T-helper 2 cell treated with Interferon-gamma antibody and Interleukin-4, amounts not matched to agents 100 ng/mL and 5 ng/mL, for 36 hours (primary cell): ENCODE measurements around the gene TMUB1. TPM values are rescaled to one million over a fixed set of nuclear protein-coding genes. Genes with fewer than 3 reads are reported as not detected.

Source experiments
- intact Hi-C: fragments of 100-400 bp; cut with micrococcal nuclease; formaldehyde crosslinking; loops from one replicate; pipeline ENCODE4 v1.15.1; 2023
- total RNA-seq: library from RNA; stranded (reverse); gene quantifications from 2 replicates; pipeline ENCODE4 v1.2.3, GENCODE V29; 2022

The TMUB1 gene
- total RNA-seq, 1 donor from 2014 or later: 55.4 TPM

DNA sequence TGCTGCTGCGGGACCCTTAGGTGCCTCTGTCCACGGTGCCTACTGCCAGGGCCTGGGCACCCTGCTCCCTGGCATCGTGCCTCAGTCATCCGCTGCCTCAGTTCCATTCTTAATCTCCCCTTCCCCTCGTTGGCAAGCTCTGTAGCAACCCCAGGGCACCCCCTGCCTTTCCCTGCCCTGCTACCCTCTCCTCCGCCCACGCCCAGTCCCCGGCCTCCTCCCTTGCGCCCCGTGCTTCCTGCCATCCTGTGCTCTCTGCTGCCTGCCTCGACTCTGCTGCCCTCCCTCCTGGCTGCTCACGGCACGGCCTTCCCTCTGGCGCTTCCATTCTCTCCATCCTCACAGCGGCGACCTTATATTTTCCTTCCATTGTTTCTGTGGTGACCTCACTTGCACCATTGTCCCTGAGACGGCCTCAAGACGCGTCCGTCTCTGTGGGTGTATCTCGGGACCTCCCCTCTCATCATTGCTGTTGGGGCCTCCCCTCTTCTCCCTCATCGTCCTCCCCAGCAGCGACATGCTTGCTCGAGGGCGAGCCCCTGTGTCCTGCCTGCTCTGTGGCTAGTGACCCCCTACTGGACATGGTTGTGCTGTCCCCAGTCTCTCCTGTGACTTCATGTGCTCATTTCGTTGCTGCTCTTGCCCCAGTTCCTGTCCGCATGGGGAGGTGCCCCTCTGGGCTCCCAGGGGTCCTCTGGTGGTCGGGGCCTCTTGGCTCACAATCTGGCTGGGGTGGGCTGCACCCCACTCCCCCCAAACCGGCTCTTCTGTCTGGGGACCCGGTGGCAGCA is 38.3 kb upstream of the TMUB1 start:
- intact Hi-C loops: no loop called here

DNA sequence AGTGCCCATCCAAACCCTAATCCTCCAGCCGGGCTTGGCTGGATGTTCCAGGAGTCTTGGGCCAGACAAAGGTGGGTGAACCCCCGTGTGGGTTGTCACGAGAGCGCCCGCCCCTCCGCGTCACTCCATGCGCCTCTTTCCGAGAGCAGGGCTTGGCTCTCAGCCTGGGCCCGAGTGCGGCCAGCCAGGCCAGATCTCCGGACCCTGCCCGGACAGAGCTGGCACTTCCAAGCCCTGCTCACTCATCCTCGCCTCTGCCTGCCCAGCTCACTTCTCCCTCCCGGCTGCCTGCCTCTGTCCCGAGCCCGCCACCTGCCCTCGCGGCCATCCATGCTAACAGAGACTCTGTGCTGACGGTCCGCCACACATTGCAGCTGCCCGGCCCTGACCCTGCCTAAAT is 37.6 kb upstream of the TMUB1 start:
- intact Hi-C loops: no loop called here

DNA sequence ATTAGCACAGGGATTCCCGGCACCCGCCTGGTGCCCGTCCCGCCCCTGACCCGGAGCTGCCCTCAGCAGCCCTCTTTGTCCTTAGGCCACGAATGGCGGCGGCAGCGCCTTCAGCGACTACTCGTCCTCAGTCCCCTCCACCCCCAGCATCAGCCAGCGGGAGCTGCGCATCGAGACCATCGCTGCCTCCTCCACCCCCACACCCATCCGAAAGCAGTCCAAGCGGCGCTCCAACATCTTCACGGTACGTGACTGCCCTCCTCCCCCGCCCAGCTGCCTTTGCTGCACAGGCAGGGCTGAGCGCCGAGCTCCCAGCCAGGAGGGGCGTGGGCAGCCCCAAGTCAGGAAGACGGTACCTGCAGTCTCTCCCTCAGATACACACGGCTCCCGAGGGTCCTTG is 36.6 kb upstream of the TMUB1 start:
- intact Hi-C loops: no loop called here

DNA sequence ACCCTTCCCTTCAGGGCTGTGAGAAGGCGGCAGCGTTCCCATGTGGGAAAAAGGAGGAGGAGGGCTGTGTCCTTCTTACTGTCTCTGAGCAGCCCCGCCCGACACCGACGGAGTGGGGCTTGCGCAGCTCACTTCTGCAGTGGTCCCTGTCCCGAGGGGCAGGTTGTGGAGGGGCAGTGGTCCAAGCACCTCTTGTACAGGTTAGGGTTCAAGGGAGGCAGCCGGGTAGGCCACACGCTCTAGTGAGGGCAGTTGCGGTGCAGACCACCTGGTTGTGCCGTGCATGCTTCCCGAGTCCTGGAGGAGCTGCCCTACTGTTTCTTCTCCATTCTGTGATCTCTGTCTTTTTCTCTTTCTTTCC is 35.7 kb upstream of the TMUB1 start:
- intact Hi-C loops: no loop called here

DNA sequence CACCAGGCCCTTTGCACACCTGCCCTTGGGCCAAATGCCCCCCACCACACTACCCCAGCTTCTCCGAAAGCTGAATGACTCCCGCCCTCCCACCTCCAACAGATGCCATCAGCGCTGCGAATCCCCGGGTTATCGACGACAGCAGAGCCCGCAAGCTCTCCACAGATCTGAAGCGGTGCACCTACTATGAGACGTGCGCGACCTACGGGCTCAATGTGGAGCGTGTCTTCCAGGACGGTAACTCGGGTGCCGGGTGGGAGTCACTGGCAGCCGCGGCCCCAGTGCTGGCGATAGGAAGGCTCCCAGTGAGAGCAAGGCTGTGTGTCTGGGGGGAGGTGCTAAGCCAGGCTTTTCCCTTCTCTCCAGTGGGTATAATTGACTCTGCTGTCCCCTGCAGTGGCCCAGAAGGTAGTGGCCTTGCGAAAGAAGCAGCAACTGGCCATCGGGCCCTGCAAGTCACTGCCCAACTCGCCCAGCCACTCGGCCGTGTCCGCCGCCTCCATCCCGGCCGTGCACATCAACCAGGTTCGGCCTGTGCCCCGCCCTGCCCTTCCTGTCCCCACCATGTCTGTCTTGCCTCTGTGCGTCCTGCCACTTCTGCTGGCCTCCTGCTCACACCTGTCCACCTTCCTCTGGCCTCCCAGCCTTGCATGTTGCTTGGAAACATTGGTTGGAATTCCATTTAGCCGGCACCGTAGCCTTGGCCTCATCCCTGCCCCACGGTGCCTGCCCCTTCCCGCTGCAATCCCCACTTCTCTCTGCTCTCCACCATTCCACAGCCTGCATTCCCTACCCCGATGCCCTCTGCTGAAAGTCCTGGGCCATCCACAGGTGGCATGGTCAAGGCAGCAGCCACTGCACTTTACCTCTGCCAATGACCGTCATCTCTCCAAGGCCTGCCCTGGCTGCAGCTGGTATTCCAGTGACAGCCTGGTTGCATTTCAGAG is 35.1 kb upstream of the TMUB1 start:
- intact Hi-C loops: no loop called here

DNA sequence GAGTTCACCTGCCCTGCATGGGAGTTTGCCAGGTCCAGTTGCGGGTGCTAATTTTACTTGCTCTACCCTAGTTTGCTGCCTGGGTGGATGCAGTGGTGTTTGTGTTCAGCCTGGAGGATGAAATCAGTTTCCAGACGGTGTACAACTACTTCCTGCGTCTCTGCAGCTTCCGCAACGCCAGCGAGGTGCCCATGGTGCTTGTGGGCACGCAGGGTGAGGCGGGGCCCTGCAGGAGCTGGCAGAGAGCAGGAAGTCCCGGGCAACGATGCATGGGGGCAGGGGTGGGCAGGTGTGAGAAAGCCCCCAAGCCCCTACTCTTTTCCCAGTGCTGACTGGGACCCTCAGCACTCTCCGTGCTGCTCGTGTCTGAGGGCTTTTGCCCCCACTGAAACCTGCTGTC is 34.3 kb upstream of the TMUB1 start:
- intact Hi-C loops: no loop called here

DNA sequence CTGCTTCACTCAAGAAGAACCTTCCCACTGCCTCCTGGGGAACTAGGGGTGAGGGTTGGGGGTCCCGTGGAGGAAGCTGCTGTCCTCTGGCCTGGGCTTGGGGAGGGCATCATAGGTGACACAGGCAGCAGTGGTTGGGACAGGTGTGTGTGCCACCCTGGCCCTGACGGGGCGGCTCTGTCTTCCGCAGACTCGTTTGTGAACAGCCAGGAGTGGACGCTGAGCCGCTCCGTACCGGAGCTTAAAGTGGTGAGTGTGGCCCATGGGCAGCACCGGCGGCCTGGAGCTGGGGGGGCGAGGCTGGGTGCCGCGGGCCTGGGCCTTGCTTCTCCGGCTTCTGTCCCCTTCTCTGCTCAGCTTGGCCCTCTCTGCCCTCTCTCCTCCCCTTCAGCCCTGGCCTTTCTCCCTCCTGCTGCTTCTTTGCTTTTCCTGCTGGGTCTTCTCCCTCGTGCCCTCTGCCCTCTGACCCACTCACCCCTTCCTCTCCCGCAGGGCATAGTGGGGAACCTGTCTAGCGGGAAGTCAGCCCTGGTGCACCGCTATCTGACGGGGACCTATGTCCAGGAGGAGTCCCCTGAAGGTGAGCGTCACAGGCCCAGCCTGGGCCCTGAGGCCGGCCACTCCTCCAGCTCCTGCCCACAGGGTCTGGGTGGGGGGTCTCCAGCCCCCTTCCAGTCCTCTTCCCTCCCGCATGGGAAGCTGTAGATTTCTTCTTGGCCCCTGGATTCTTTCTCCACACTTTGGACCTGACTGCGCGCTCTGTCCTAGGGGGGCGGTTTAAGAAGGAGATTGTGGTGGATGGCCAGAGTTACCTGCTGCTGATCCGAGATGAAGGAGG is 33.5 kb upstream of the TMUB1 start:
- intact Hi-C loops: no loop called here

DNA sequence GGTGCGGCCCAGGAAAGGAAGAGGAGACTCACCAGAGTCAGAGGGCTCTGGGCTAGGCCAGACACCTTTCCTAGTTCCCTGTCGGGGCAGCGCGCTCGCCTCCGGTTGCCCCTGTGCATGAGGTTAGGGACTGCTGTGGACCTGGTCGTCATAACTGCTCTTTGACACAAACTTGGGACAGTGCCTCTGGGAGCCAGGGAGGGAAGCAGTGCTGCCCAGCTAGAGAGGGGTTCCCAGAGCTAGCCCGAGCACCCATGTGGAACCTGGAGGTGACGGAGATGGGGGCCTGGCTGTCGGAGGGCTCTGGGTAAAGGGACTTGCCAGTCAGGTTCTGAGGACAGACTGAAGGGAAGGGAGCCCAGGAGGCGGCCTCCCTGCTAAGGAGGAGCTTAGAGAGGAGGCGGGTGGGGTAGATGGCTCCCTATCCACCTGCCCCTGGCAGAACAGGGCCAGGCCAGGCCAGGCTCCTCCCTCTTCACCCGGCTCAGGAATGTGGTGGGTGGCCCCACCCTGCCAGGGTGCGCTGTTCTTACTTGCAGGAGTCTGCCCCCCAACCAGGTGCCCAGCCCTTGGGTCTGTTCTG is 32.6 kb upstream of the TMUB1 start:
- intact Hi-C loops: no loop called here

DNA sequence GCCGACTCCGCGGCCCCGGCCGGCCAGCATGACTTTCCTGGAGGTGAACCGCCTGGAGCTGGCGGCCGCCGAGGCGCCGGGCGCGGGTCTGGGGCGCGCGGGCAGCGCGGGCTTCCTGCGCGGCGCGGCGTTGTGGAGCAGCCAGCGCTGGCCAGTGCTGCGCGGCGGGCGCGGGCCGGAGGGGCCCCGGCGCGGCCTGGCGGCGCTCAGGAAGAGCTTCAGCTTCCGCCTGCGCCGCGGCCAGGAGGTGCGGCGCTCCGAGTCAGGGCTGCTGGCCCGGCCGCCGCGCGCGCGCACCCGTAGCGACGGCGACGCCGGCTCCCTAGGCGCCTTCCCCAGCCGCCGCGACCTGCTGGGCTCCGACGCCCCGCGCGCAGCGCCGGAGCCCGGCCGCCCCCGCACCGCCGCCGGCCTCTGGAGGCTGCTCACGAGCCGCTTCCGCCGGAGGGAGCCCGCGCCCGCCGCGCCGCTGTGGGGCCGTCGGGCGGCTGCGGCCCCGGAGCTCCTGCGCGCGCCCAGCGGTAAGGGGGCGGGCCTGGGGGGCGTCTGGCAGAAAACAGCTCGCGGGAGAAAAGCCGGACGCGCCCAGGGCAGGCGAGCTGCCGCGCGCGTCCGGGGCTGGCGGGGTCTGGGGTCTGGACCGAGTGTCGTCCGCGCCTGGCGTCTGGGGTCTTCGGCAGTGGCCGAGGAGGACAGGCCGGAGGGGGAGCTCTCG is 32.0 kb upstream of the TMUB1 start:
- intact Hi-C loops: no loop called here

DNA sequence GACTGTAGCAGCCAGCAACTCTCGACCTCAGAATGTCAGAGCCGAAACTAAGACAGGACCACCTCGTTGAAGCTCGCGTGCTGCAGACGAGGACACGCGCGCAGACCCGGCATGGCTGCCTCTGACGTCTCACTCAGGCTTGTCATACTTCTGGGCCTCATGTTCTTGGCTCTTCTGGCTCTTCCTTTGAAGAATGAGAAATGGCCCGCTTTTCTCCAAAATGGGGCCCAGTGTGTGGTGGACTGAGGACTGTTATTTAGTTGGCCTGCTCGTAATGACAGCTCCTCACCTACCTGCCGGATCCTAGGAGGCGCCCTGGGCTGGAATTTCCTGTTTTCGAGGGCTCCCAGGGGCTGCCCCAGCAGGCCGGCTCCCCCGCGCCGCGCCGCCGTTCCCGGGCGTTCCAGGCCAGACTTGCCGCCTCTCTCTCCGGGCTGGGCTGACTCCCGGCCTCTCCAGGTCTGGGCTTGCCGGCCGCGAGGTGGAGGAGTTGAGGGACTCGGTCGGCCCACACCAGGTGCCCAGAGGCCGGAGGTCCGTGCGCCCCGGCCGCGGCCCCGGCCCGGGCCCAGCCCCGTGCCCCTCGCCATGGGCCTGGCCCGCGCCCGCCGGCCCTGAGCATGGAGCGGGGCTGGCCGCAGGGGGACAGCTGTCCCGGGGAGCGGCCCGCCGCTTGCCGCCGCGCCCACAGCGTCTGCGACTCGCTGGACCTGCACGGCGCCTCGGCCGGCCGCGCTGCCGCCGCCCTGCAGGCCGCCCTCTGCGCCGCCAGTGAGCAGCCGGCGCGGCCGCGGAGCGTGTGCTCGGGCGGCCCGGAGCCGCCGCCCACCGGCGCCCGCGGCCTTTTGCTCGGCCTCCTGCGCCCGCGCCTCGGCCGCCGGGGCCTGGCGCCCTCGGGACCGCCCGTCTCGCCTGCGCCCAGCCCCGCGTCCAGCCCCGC is 31.1 kb upstream of the TMUB1 start:
- intact Hi-C loops: no loop called here

DNA sequence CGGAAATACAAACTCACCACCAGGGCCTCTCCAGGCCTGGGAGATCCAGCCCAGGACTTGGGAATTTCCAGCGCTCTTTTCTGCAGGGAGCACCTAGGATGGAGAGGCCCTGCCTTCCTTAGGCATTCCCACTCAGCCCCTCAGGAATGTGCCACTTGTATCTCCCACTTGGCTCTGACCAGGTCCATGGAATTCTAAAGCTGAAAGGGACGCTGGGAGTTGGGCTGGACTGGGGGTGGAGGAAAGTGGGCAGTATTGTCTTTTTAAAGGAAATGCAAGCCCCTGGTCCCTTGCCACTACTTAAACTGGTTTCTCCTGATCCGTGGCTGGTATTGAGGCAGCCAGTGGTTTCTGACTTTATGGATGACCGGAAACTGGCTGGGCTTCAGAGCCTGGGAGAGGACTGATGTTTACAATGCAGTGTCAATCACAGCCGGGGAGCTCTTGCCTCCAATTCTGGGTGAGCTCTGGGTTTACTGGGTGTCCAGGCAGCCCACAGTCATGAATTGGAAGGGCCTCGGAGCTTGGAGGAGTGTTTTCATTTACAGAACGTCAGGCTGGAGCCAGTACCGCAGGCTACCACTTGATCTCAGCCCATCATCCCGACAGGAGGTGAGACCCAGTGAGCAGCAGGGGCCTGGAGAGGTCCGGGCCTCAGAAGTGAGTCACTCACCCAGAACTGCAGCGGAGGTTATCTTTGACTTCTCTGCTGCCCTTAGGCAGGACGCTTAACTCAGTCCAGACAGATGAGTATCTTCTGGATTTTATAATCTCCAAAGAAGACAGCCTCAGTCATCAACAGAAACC is 30.3 kb upstream of the TMUB1 start:
- intact Hi-C loops: no loop called here

DNA sequence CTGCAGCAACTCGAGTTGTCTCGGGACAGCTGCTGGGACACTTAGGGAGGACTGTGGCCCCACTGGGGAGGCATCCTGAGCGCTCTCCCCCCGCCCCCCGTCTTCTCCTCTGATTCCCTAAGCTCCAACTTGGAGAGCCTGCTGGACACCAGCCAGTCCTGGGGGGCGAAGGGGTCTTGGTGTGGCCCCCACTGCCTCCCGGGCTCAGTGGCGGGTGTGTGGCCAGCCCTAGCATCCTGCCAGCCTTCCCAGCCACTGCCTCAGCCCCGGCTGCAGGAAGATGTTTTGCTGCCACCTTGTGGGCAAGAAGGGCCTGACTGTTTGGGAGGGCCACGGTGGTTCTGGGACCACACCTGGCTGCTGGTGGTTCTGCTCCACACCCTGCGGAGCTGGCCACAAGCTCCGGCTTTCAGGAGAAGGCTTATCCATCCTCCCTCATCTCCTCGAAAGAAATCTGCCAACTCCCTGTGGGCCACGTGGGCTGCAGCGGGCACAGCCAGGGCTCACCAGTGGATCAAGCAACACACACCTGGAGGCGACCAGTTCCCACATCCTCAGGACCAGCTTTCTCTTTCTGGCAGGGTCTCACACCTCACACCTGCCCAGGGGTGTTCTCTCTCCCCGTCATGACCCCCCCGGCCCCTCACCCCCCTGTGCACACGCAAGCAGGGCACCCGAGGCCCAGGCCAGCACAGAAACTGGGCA is 27.8 kb upstream of the TMUB1 start:
- intact Hi-C loops: loop anchor here (1.0 to 2.0 kb wide), 5 partner anchors 20 to 213 kb away; partner anchors contain the start of genes ABCB8 and SLC4A2

DNA sequence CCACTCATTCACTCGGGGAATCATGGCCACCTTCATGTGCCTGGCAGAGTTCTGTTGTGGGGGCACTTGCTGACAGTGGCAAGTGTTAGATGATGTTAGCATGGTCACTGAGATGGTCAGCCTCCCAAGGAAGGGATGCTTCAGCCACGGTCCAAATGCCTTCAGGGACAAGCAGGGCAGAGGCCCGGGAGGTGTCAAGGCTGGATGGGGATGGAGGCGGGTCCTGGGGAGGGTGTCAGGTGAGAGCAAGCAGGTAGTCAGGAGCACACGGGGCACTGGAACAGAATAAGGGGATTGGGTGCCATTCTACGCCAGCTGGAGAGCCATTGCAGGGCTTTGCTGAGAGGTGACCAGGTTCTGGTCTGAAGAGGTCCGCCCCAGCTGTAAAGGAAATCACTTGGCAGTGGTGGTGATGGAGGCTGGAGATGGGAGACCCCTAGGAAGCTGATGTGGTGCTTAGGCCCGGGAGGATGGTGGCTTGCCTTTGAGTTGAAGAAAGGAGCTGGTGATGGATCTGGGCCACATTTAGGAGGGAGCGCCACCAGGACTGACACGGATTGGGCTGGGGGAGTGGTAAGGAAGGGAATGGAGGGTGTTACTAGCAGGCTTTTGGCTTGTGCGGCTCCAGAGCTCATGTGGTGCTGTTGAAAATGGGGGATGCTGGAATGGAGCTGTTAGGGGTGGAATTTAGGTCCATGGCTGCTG is 27.1 kb upstream of the TMUB1 start:
- intact Hi-C loops: loop anchor here (2.0 kb wide), 3 partner anchors 20 to 148 kb away; partner anchors contain the start of gene SLC4A2

DNA sequence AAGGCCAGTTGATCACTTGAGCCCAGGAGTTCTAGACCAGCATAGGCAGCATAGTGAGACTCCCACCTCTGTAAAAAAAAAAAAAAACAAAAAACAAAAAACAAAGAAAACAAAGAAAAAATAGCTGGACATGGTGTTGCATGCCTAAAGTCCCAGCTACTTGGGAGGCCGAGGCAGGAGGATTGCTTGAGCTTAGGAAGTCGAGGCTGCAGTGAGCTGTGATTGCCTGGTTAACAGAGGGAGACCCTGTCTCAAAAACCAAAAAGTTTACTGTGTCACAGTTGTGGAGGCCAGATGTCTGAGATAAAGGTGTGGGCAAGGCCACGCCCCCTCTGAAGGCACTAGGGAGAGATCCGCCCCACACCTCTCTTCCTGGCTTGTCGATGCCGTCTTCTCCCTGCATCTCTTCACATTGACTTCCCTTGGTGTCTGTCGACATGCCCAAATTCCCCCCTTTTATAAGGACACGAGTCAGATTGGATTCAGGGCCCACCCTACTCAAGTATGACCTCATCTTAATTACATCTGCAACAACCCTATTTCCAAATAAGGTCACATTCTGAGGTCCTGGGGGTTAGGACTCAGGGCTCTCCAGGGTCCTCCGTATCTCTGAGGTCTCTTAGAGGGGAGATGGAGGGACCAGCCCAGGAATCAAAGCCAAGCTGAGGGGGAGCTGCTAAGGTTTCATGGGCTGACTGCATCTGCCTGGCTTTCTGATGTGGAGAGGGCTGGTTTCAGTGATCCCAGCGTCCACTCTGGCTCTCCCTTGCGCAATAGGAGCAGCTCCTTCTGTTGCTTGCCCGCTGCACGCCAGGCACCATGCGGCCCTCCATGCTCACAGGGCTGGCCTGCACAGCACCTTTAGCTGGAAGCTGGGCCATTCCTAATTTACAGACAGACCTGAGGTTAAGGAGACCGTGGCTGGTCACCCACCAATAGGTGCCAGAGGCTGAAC is 26.1 kb upstream of the TMUB1 start:
- intact Hi-C loops: loop anchor here (2.0 kb wide), 3 partner anchors 19 to 147 kb away; partner anchors contain the start of gene SLC4A2

DNA sequence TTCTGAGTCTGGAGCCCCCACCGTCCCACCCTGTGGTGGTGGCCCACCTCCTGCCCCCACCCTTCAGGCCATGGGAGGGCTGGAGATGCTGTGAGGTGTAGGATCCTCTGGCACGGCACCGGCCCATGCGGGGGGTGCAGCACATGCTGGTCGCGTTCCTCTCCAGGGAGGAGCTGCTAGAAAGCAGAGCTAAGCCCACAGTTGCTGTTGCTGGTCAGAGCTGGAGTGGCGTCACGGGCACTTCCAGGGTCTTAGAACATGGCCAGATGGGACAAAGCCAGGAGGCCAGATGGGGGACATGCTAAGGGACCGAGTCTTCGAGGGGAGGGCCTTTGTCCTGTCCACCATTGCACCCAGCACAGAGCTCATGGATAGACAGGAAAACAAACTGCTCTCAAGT is 24.6 kb upstream of the TMUB1 start:
- intact Hi-C loops: no loop called here
